H1 (cell line): Measurements from ENCODE around the gene WDCP. TPM values are rescaled to one million over a fixed set of nuclear protein-coding genes. Genes with fewer than 3 reads are reported as not detected.

Source experiments
- polyA plus RNA-seq, 7 experiments: library from polyadenylated mRNA; depleted of rRNA in 3 of 7; stranded (reverse) in 5 of 7; unstranded in 2 of 7; fragments of >200 nt in 5 of 7; fragments of 200-250 nt in 2 of 7; gene quantifications; 1 replicate in 5 of 7; 2 replicates in 1 of 7; 4 replicates in 1 of 7; pipeline versions ENCODE4 v1.2.1 to v1.2.3, GENCODE V29; 2011 to 2013; ENCODE audit warnings: missing spikeins in 2 of 7, mixed read lengths in 2 of 7
- small RNA-seq: library from polyadenylated mRNA; stranded (forward); fragments of <200 nt; extraction: miRNeasy Mini kit (QIAGEN cat#:217004); gene quantifications from one replicate; pipeline ENCODE3, GENCODE V24; 2013; ENCODE audit not compliant: insufficient read depth
- total RNA-seq: library from RNA; stranded (reverse); fragmentation: NEBNext Ultra II Directional; extraction: Animal tissue kit (Norgen Biotek cat#: 25700); gene quantifications from 2 replicates; pipeline ENCODE4 v1.2.1, GENCODE V29; 2021

The WDCP gene
- total and polyA plus RNA-seq, 2 of the 8 experiments (the other 6 are each of a cell fraction or from before 2014, with no cell fraction given) = 19.2 to 40.1 TPM

Small RNAs within 50 kb of the gene (small RNA-seq; reads per million reads assigned to genes)
- gene RN7SL610P = not detected
- gene RNU6-370P = not detected

Other genes starting within 250 kb of the WDCP start
- gene ATAD2B, start 120.3 kb downstream of the WDCP start, total RNA-seq = 15.3 and 16.1 TPM in 2 replicates
- gene ATAD2B, start 120.3 kb downstream of the WDCP start, polyA plus RNA-seq (2011; rRNA removed) = 2.7 and 3.4 TPM in 2 replicates
- gene UBXN2A, start 106.9 kb downstream of the WDCP start, total RNA-seq = 19.0 and 20.4 TPM in 2 replicates
- gene UBXN2A, start 106.9 kb downstream of the WDCP start, polyA plus RNA-seq (2011; rRNA removed) = 2.6 and 3.6 TPM in 2 replicates
- 0.48 and 1.1 TPM in 2 replicates for gene MFSD2B, start 37.3 kb downstream of the WDCP start, total RNA-seq
- 0.33 and 0.46 TPM in 2 replicates for gene MFSD2B, start 37.3 kb downstream of the WDCP start, polyA plus RNA-seq (2011; rRNA removed)
- 47.6 and 50.8 TPM in 2 replicates for gene FKBP1B, start 2.4 kb upstream of the WDCP start, total RNA-seq
- gene FKBP1B, start 2.4 kb upstream of the WDCP start, polyA plus RNA-seq (2011; rRNA removed) = 135 and 151 TPM in 2 replicates
- 126 and 127 TPM in 2 replicates for gene SF3B6, start 28.9 kb upstream of the WDCP start, total RNA-seq
- 86.6 and 155 TPM in 2 replicates for gene SF3B6, start 28.9 kb upstream of the WDCP start, polyA plus RNA-seq (2011; rRNA removed)
- gene TP53I3, start 37.4 kb upstream of the WDCP start, total RNA-seq = 29.4 and 30.1 TPM in 2 replicates
- 34.5 and 36.3 TPM in 2 replicates for gene TP53I3, start 37.4 kb upstream of the WDCP start, polyA plus RNA-seq (2011; rRNA removed)
- not detected in 2 replicates for gene PFN4, start 75.9 kb upstream of the WDCP start, total RNA-seq
- not detected in 2 replicates for gene PFN4, start 75.9 kb upstream of the WDCP start, polyA plus RNA-seq (2011; rRNA removed)
- gene FAM228B, start 76.1 kb upstream of the WDCP start, total RNA-seq = 3.2 and 3.5 TPM in 2 replicates
- gene FAM228B, start 76.1 kb upstream of the WDCP start, polyA plus RNA-seq (2011; rRNA removed) = 0.97 and 1.4 TPM in 2 replicates
- gene FAM228A, start 127.7 kb upstream of the WDCP start, total RNA-seq = not detected in 2 replicates
- not detected in 2 replicates for gene FAM228A, start 127.7 kb upstream of the WDCP start, polyA plus RNA-seq (2011; rRNA removed)